ENCODE measurements around the gene MT1HL1. TPM values are rescaled to one million over a fixed set of nuclear protein-coding genes. Genes with fewer than 3 reads are reported as not detected.

Gene MT1HL1
- total RNA-seq (not detected), total RNA-seq (0 reads per million in 2 donors)

DNA sequence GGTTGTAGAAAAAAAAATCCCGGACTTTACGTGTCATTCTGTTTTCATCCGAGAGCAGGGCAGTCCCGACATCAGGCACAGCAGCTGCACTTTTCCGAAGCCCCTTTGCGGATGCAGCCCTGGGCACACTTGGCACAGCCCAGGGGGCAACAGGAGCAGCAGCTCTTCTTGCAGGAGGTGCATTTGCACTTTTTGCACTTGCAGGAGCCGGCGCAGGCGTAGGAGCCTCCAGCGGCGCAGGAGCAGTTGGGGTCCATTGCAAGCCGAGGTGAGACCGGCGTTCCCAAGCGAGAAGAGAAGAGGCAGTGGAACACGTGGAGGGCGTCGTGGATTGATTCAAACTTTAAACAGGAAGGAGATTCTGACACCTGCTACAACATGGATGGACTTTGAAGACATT, at the start of gene MT1HL1:
MT1HL1 (minus strand) TSS at position 326 of the 400 bp plus-strand sequence; CDS start at position 257, 69 bp downstream.
- DNase-seq (no peak), ATAC-seq (no peak)
- no peak within 1 kb of the TSS for H3K27ac Mint-ChIP-seq
- H3K9me3 ChIP-seq (ENCODE audit: control insufficient read depth, low read length, poor library complexity, severe bottlenecking): no peaks in the 10 kb centered on the region
- H3K4me1 Mint-ChIP-seq: no peaks in the 10 kb centered on the region
- H3K4me3 Mint-ChIP-seq: no peak within 1 kb of the TSS
- peaks cover 31% of the 10 kb centered on the region for H3K27me3 Mint-ChIP-seq
- no peaks in the 10 kb centered on the region for H3K36me3 Mint-ChIP-seq (ENCODE audit: low read depth)

DNA sequence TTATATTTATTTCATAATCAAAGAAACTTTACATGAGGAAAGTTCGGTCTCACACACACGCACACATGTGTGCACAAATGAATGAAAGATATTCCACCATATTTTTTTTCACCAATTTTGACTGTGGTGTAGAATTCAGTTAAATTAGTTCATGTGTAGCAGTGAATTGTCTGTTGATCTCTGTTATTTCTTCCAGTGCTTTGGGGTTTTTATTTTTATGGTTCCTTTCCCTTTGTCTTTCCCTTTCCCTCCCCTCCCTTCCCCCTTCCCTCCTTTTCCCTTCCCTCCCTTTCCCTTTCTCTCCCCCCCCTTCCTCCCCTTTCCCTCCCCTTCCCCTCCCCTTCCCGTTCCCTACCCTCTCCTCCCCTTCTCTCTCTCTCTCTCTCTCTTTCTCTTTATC, 46.7 kb upstream of the MT1HL1 start:
- no peak for DNase-seq
- no peaks in the 10 kb centered on the region for H3K9me3 ChIP-seq (ENCODE audit: control insufficient read depth, low read length, poor library complexity, severe bottlenecking)
- H3K27ac Mint-ChIP-seq: no peak overlapping the region
- no peak overlapping the region for H3K4me3 Mint-ChIP-seq
- H3K36me3 Mint-ChIP-seq (ENCODE audit: low read depth): no peaks in the 10 kb centered on the region
- peaks cover 25% of the 10 kb centered on the region for H3K27me3 Mint-ChIP-seq
- H3K4me1 Mint-ChIP-seq: no peaks in the 10 kb centered on the region
- no peak for ATAC-seq

DNA sequence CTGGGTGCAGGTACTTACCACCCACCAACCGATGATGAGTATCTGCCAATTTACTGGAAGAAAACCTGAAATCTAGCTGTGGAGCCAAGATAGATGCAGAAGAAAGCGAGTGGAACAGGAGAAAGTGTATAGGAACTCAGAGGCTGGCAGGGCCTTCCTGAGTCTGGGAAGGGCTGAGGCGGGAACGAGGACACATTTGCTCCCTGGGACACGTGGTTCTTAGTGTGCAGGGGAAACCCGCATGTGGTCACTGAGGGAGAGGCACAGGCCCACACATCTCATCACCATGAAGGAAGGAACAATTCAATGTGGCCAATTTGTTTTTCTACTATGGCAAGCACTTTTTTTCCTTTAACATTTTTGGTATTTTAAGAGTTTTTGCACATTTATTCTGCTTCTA, 45.9 kb upstream of the MT1HL1 start:
- no peak for DNase-seq
- Mint-ChIP-seq H3K36me3 (ENCODE audit: low read depth) (no peaks in the 10 kb centered on the region), H3K27ac (no peak overlapping the region), H3K4me3 (no peak overlapping the region), H3K27me3 (peaks cover 25% of the 10 kb centered on the region), H3K4me1 (no peaks in the 10 kb centered on the region)
- no peak for ATAC-seq
- H3K9me3 ChIP-seq (ENCODE audit: control insufficient read depth, low read length, poor library complexity, severe bottlenecking): no peaks in the 10 kb centered on the region

DNA sequence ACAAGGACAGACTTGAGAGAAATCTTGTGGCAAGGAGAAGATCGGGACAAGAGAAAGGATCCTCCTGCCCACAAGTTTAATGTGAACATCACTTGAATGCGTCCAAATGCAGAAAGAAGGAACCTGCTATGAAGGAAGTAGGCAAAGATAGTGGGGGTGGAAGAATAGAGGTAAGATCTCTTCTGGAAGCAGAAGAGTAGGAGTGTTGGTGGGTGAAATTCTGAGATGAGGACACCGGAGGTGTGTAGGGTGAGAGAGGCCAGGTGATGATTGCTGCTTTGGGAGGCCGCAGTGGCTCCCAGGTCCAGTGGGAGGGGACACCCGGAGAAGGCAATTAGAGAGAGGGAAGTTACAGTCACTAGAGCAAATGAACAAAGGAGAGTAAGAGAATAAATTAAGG, 44.6 kb upstream of the MT1HL1 start:
- no peak for ATAC-seq
- H3K27ac Mint-ChIP-seq: no peak overlapping the region

DNA sequence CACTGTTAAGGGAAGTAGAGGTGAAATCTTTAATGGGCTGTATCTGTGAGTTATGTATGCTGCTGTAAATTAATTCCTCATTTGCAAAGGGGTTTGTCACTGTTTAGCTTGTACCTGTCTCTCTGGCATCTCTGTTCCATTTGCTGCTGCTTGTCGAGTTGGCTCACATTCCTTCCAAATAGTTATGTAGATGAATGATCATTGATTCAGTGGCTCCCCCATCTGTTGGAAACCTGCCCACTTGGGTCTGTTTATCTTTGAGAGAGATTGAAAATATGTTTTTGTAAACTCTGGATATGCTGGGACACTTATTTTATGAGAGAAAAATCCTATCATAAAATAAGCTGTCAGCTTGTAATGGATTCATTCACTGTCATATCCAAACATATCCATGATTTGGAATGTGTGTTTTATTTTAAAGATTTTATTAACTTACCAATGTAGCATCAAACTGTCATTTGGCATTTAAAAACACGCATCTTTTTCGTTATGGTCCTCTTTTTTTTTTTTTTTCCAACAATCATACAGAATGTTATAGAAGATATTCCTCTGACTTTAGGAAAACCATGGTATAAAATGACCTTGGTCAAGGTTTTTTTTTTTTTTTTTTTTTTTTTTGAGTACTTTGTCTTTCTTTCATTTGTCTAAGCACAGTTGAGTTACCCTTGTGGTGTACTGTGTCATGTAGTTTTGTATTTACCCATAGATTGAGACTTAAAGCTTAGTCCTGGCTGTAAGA, 41.2 kb upstream of the MT1HL1 start:
- Mint-ChIP-seq H3K4me1 (peaks cover 7% of the 10 kb centered on the region), H3K27me3 (peaks cover 26% of the 10 kb centered on the region), H3K27ac (no peak overlapping the region), H3K36me3 (ENCODE audit: low read depth) (peaks cover 6% of the 10 kb centered on the region), H3K4me3 (no peak overlapping the region)
- ATAC-seq (no peak), DNase-seq (no peak)
- no peaks in the 10 kb centered on the region for H3K9me3 ChIP-seq (ENCODE audit: control insufficient read depth, low read length, poor library complexity, severe bottlenecking)

More for the DNA sequence above, 44.6 kb upstream of the MT1HL1 start:
- H3K4me3 Mint-ChIP-seq: no peak overlapping the region
- no peaks in the 10 kb centered on the region for H3K36me3 Mint-ChIP-seq (ENCODE audit: low read depth)
- no peaks in the 10 kb centered on the region for H3K4me1 Mint-ChIP-seq
- peaks cover 18% of the 10 kb centered on the region for H3K27me3 Mint-ChIP-seq
- H3K9me3 ChIP-seq (ENCODE audit: control insufficient read depth, low read length, poor library complexity, severe bottlenecking): no peaks in the 10 kb centered on the region
- DNase-seq: no peak

DNA sequence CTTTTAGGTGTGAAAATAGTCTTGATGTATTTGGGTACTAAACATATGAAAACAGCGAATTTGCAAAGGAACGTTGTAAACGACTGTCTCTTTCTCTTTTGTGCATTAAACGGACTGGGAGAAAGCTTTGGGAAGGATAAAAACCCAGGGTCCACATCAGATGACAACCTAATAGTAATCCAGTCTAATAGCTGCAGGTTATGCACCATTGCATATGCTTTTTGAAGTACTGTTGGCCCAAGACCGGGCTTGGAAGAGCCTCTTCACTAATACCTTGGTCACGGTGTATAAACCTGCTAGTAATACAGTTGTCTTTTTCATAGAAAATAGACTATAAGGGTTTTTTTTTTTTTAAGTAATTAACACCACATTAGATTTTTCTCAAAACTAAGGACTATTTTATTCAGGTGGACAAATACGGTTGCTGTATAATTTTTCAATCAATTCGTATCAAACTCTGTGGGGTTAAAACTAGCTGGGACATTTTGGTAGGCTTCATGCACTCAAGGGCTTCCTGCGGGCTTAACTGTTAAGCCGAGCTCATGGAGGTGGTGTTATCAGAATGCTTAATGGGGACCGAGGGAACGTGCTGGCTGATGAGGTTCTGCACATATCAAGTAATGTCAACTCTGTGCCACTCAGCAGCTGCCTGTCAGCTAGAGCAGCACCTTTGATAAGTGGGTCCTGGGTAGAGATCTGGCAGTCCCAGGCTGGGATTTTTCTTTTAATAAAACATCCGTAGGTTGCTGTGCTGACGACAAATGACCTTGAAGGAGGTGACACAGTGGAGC, 39.8 kb upstream of the MT1HL1 start:
- H3K27me3 Mint-ChIP-seq: peaks cover 29% of the 10 kb centered on the region
- no peak overlapping the region for H3K27ac Mint-ChIP-seq
- H3K9me3 ChIP-seq (ENCODE audit: control insufficient read depth, low read length, poor library complexity, severe bottlenecking): no peaks in the 10 kb centered on the region
- no peak for DNase-seq
- H3K4me1 Mint-ChIP-seq: peaks cover 7% of the 10 kb centered on the region
- peak overlapping the region; percentile 54 for H3K4me3 Mint-ChIP-seq
- no peak for ATAC-seq
- peaks cover 6% of the 10 kb centered on the region for H3K36me3 Mint-ChIP-seq (ENCODE audit: low read depth)

DNA sequence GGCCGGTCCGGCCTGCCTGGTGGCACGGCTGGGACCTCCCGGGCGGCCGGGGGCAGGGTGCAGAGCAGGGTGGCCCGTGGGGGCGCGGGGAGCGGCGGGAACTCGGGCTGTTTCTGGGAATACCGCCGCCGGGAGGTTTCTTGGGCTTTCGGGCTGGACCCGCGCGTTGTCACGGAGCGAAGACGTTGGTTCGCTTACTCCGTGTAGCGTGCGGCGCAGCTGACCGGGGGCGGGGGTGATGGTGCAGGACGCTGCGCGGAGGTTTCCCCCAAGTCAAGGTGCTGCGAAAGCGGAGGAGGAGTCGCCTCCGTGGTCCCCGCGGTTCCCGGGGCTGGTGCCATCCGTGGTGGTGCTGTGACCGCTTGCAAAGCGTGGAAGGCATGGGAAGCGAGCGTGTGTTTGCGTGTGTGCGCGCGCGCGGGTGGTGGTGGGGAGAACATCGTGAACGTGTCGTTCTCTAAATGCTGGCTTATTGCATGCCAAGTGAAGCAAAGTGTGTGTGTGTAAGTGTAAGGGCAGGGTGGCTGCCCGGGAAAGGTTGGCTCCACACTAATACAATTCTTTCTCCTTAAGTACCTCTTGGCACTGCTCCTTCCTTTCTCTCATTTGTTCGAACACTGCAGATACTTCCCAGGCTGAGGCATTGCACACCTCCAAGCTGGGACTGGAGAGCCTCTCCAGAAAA, 38.8 kb upstream of the MT1HL1 start:
- H3K27ac Mint-ChIP-seq: no peak overlapping the region
- peak overlapping the region; percentile 54 for H3K4me3 Mint-ChIP-seq
- ATAC-seq: no peak
- no peak for DNase-seq
- peaks cover 6% of the 10 kb centered on the region for H3K36me3 Mint-ChIP-seq (ENCODE audit: low read depth)
- H3K27me3 Mint-ChIP-seq: peaks cover 29% of the 10 kb centered on the region
- H3K9me3 ChIP-seq (ENCODE audit: control insufficient read depth, low read length, poor library complexity, severe bottlenecking): no peaks in the 10 kb centered on the region
- H3K4me1 Mint-ChIP-seq: peaks cover 7% of the 10 kb centered on the region

DNA sequence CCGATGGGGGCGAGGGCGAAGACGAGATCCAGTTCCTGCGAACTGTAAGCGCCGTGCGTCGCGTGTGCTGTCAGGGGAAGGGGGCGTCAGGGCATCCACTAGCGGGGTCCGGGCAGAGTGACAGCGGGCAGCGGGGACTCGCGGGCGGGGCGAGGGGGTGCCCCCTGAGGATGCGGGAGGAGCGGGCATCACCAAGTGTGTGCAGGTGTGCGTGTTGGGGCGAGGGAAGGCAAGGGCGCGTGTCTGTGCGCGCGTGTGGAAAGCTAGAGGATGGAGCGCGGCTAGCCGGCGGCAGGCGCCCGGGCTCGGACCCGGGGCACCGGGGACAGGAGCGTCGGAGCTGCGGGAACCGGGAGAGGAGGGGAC, 38.3 kb upstream of the MT1HL1 start:
- Mint-ChIP-seq H3K27ac (no peak overlapping the region), H3K27me3 (peaks cover 29% of the 10 kb centered on the region), H3K4me1 (peaks cover 7% of the 10 kb centered on the region), H3K36me3 (ENCODE audit: low read depth) (peaks cover 6% of the 10 kb centered on the region), H3K4me3 (peak overlapping the region; percentile 31)
- no peaks in the 10 kb centered on the region for H3K9me3 ChIP-seq (ENCODE audit: control insufficient read depth, low read length, poor library complexity, severe bottlenecking)
- ATAC-seq: no peak
- DNase-seq: no peak

DNA sequence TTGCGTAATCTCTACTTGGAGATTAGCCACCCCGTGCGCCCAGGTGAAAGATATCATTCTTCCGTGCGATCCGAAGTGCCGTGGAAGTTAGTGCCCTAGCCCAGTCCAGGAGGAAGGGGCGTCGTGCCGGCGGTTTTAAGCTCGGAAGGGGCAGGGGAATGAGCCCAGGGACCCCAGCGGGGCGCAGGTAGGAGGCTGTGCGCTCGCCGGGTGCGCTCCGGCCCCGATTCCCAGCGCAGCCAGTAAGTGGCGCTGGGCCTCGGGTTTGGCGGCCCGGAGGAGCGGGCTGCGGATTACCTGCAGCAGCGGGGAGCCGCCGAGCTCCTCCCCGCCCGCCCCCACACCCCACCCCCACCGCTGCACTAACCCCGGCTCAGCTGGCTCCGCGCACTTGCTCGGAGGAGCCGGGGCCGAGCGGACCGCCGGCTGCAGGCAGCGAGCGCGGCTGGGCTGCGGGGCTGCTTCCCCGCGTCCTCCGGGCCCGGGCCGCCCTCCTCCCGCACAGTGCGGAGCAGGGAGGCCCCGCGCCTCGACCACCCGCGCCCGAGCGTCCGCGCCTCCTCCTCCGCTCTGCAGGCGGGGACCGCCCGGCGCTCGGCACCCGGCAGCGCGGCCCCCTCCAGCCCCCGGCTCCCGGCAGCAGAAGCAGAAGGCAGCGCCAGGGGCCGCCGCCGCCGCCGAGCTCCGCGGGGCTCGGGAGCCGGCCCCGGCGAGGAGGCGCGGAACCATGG, 37.7 kb upstream of the MT1HL1 start, which contains the start of gene RYR2:
RYR2 (plus strand) TSS at position 390 of the 731 bp plus-strand sequence; CDS start at position 728, 338 bp downstream.
- Mint-ChIP-seq H3K4me1 (peaks cover 7% of the 10 kb centered on the region), H3K36me3 (ENCODE audit: low read depth) (peaks cover 6% of the 10 kb centered on the region), H3K27me3 (peaks cover 29% of the 10 kb centered on the region), H3K4me3 (peak within 1 kb of the TSS; percentile 75), H3K27ac (no peak within 1 kb of the TSS)
- DNase-seq (no peak), ATAC-seq (no peak)
- H3K9me3 ChIP-seq (ENCODE audit: control insufficient read depth, low read length, poor library complexity, severe bottlenecking): no peaks in the 10 kb centered on the region

DNA sequence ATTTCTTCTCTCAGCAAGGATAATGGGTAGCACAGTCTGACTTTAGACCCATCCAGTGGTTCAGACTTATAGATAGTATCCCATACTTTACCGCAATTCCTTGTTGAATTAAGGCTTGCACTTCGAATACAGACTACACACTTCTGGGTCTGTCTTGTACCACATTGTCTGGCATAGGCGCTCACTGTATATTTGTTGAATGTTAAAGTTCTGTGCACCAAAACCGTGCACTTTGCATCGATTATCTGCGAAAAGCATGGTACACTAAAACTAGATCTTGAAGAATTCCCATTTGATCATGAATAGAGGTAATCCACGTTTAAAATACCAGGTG, 37.2 kb upstream of the MT1HL1 start:
- Mint-ChIP-seq H3K4me3 (peak overlapping the region; percentile 75), H3K27ac (no peak overlapping the region), H3K4me1 (peaks cover 7% of the 10 kb centered on the region), H3K27me3 (peaks cover 29% of the 10 kb centered on the region), H3K36me3 (ENCODE audit: low read depth) (peaks cover 6% of the 10 kb centered on the region)
- H3K9me3 ChIP-seq (ENCODE audit: control insufficient read depth, low read length, poor library complexity, severe bottlenecking): no peaks in the 10 kb centered on the region
- ATAC-seq: no peak
- no peak for DNase-seq

DNA sequence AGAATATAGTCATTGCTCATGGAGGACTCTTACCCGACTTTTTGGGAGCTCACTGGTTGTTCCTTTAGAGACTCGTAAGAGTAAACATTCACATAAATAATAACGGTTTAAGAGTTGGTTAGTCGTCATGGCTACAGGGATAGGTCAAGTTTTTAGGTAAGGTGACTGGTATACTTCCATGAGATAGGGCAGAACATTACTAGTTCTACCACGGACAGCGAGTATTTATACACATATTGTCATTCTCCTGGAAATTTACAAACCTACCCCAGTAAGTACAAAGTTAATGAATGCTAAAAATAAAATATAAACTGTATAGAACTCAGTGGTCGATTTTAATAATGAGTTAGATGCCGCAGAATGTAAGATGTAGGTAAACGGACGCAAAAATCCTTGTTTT, 36.6 kb upstream of the MT1HL1 start:
- no peaks in the 10 kb centered on the region for H3K9me3 ChIP-seq (ENCODE audit: control insufficient read depth, low read length, poor library complexity, severe bottlenecking)
- Mint-ChIP-seq H3K36me3 (ENCODE audit: low read depth) (peaks cover 6% of the 10 kb centered on the region), H3K27me3 (peaks cover 29% of the 10 kb centered on the region), H3K27ac (no peak overlapping the region), H3K4me1 (peaks cover 7% of the 10 kb centered on the region), H3K4me3 (no peak overlapping the region)
- no peak for ATAC-seq
- DNase-seq: no peak

DNA sequence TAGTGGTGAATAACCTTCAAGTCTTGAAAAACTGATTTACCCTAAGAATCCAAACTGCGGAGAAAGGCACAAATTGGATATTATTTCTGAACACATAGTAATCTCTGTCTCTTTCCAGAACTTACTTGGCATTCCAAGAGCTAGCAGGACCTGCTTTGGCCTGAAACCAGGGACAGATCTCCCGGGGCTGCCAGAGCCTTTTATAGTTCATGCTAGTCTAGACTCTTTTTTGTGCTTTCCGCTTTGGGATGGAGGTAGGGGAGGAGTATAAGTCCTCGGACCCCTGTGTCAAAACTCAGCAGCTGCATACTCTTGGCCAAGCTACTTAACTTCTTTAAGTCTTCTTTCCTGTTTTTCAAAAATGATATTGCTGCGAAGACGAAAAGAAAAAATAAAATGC, 34.0 kb upstream of the MT1HL1 start:
- H3K27me3 Mint-ChIP-seq: peaks cover 26% of the 10 kb centered on the region
- peaks cover 4% of the 10 kb centered on the region for H3K4me1 Mint-ChIP-seq
- H3K27ac Mint-ChIP-seq: no peak overlapping the region
- no peak overlapping the region for H3K4me3 Mint-ChIP-seq
- DNase-seq (no peak), ATAC-seq (no peak)
- H3K9me3 ChIP-seq (ENCODE audit: control insufficient read depth, low read length, poor library complexity, severe bottlenecking): no peaks in the 10 kb centered on the region
- H3K36me3 Mint-ChIP-seq (ENCODE audit: low read depth): peaks cover 3% of the 10 kb centered on the region

DNA sequence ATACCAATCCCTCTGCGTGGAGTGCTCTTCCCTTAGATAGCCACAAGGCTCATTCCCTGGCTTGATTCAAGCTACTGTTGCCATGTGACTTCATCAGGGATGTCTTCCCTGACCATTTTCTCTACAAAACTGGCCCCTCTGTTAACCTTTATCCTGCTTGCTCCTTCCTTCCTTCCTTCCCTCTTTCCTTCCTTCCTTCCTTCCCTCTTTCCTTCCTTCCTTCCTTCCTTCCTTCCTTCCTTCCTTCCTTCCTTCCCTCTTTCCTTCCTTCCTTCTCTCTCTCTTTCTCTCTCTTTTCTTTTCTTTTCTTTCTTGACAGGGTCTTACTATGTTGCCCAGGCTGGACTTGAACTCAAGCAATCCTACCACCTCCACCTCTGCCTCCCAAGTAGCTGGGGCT, 31.5 kb upstream of the MT1HL1 start:
- no peaks in the 10 kb centered on the region for H3K9me3 ChIP-seq (ENCODE audit: control insufficient read depth, low read length, poor library complexity, severe bottlenecking)
- H3K36me3 Mint-ChIP-seq (ENCODE audit: low read depth): no peaks in the 10 kb centered on the region
- H3K27me3 Mint-ChIP-seq: peaks cover 17% of the 10 kb centered on the region
- ATAC-seq (no peak), DNase-seq (no peak)
- H3K4me1 Mint-ChIP-seq: no peaks in the 10 kb centered on the region
- no peak overlapping the region for H3K27ac Mint-ChIP-seq
- no peak overlapping the region for H3K4me3 Mint-ChIP-seq

Data from T-helper 17 cell (primary cell).